ENCODE data around the gene ATG5.
A peak's percentile ranks its signal among the peaks of the same experiment; 100 is the strongest.

The ATG5 gene

GRCh38 chr6:106159531-106159940 lies 166.0 kb downstream of the ATG5 start:
- POLR2A ChIA-PET (ENCODE audit: low non-redundant PET): no interaction called here
- TF ChIP-seq CTCF (conservative IDR thresholded peaks at IDR 0.05; ENCODE audit: low read depth): no peak
- CTCF ChIA-PET: no interaction called here

GRCh38 chr6:106158816-106159215 lies 166.7 kb downstream of the ATG5 start:
- ChIA-PET CTCF (no interaction called here), POLR2A (ENCODE audit: low non-redundant PET) (no interaction called here)
- no peak for DNase-seq (ENCODE audit: low spot score)
- no peak overlapping the region for H3K27ac ChIP-seq
- TF ChIP-seq CTCF (conservative IDR thresholded peaks at IDR 0.05; ENCODE audit: low read depth): no peak

More at GRCh38 chr6:106159531-106159940, 166.0 kb downstream of the ATG5 start:
- peak overlapping the region; percentile 36; the same call in 1 of the 2 replicates for H3K27ac ChIP-seq
- DNase-seq (ENCODE audit: low spot score): peak; percentile 43

- DNase-seq (ENCODE audit: low spot score): no peak
- ChIA-PET POLR2A (ENCODE audit: low non-redundant PET) (no interaction called here), CTCF (interaction anchor here (0.6 kb wide), 2 partner anchors 43 to 1464 kb away, joined by 3 read pairs; no protein-coding TSS in a partner anchor)
- TF ChIP-seq CTCF (conservative IDR thresholded peaks at IDR 0.05; ENCODE audit: low read depth): no peak
- H3K27ac ChIP-seq: no peak overlapping the region
Observed at GRCh38 chr6:106156863-106157262, 168.7 kb downstream of the ATG5 start.

DNA sequence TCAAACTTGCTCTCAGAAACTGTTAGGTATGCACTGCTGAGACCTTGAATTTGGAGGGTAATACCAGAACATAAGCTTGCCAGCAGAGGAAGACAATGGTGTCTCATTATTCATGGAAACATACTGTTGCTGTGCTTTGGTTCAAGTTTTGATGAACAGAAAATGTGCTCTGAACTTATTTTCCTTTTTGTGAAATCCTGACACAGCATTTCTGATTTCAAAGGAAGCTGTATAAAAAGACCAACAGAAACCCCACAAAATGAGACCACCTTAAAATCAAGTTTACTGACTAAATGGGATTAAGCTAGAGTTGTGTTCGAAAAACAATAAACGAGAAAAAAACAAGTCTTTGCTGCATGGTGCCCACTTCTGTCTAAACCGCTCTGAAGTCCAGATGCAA lies 169.1 kb downstream of the ATG5 start:
- CTCF ChIA-PET: interaction anchor here (0.6 kb wide), 1 partner anchor 43 kb away, joined by 3 read pairs; no protein-coding TSS in a partner anchor
- POLR2A ChIA-PET (ENCODE audit: low non-redundant PET): no interaction called here
- TF ChIP-seq CTCF (conservative IDR thresholded peaks at IDR 0.05; ENCODE audit: low read depth): no peak
- H3K27ac ChIP-seq: no peak overlapping the region
- DNase-seq (ENCODE audit: low spot score): no peak

- TF ChIP-seq CTCF (conservative IDR thresholded peaks at IDR 0.05; ENCODE audit: low read depth): no peak
- ChIA-PET POLR2A (ENCODE audit: low non-redundant PET) (no interaction called here), CTCF (no interaction called here)
- no peak overlapping the region for H3K27ac ChIP-seq
- DNase-seq (ENCODE audit: low spot score): no peak
Observed at GRCh38 chr6:106155219-106155830, 170.2 kb downstream of the ATG5 start.

- no peak for DNase-seq (ENCODE audit: low spot score)
- CTCF ChIA-PET: no interaction called here
- no peak overlapping the region for H3K27ac ChIP-seq
- no peak for TF ChIP-seq CTCF (conservative IDR thresholded peaks at IDR 0.05; ENCODE audit: low read depth)
- POLR2A ChIA-PET (ENCODE audit: low non-redundant PET): no interaction called here
Observed at GRCh38 chr6:106154326-106154725, 171.2 kb downstream of the ATG5 start.

Measured in RWPE1 (cell line).